GM19328 (cell line): ENCODE measurements around the gene ZCCHC2.
A peak's percentile ranks its signal among the peaks of the same experiment; 100 is the strongest.

Source experiments
- ATAC-seq: cut with Tn5 transposase; IDR thresholded peaks from one replicate; pipeline ENCODE4 v1.9.1; 2021; ENCODE audit warnings: mild to moderate bottlenecking, moderate library complexity; ENCODE audit not compliant: unreplicated experiment

Gene ZCCHC2

GRCh38 chr18:62522504-62523254 is at the start of gene ZCCHC2:
Gene ZCCHC2 (plus strand): TSS chr18:62523025. CDS start chr18:62523425, 400 bp downstream.
- peak; percentile 68 for ATAC-seq

- ATAC-seq = no peak
These were observed 43.3 kb upstream of the ZCCHC2 start for GRCh38 chr18:62479574-62479973.

DNA sequence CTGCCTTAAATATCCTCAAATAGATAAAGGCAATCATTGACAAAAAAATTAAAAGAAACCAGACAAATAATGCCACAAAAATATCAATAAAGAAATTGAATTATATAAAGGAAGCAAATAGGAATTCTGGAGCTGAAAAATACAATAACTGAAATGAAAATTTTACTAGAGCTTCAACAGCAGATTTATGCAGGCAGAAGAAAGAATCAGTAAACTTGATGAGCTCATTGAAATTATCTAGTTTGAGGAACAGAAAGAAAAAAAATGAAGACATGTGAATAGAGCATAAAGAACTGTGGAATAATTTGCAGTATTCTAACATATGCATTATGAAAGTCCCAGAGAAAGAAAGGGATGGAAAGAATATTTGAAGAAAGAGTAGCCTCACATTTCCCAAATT is 41.9 kb upstream of the ZCCHC2 start:
- no peak for ATAC-seq

GRCh38 chr18:62484941-62485340 is 37.9 kb upstream of the ZCCHC2 start:
- no peak for ATAC-seq

DNA sequence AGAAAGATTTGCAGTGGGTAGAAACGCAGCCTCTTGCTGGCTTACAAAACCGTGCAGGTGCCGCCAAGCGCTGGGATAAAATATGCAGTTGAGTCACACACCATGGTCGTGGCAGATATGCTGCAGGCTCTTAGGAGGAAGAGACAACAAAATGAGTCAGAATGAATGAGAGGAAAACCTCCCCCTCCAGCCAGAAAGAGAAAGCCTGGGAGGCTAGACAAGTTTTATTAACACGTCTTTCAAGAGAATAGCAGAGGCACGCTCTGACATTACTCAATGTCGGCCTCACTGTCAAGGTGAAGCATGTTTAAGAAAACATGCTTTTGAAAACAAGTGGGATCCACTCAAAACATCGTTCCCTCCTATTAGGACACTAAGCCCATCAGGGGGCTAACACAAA is 37.1 kb upstream of the ZCCHC2 start:
- no peak for ATAC-seq

DNA sequence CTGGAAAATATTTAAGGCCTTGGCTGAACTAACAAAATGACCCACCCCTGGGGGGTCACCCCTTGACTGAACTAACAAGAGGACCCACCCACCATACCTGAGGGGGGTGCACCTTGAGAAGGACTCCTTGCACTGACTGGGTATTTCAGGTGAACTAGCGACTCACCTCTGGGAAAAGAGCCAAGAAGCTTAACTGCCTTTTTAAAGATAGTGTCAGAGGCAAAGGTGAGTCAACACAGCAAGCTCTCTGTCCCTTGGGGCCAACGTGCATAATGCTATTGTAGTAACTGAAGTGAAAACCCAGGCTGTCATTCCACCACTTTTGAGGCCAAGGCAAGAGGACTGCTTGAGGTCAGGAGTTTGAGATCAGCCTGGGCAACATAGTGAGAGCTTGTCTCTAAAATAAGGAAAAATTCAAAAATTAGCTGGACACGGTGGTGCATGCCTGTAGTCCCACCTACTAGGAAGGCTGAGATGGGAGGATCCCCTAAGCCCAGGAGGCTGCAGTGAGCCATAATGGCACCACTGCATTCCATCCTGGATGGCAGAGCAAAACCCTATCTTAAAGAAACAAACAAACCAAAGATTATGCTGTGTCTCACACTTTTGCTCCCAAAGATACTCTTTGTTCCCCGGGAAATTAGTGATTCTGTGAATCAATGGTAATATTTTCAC is 36.4 kb upstream of the ZCCHC2 start:
- no peak for ATAC-seq

- no peak for ATAC-seq
These were observed 35.7 kb upstream of the ZCCHC2 start for GRCh38 chr18:62487161-62487560.

GRCh38 chr18:62490967-62491695 is 31.7 kb upstream of the ZCCHC2 start:
- ATAC-seq = no peak

GRCh38 chr18:62493033-62493862 is 29.6 kb upstream of the ZCCHC2 start:
- no peak for ATAC-seq

- no peak for ATAC-seq
These were observed 28.1 kb upstream of the ZCCHC2 start for GRCh38 chr18:62494764-62495163.

- no peak for ATAC-seq
These were observed 26.6 kb upstream of the ZCCHC2 start for GRCh38 chr18:62496262-62496661.

DNA sequence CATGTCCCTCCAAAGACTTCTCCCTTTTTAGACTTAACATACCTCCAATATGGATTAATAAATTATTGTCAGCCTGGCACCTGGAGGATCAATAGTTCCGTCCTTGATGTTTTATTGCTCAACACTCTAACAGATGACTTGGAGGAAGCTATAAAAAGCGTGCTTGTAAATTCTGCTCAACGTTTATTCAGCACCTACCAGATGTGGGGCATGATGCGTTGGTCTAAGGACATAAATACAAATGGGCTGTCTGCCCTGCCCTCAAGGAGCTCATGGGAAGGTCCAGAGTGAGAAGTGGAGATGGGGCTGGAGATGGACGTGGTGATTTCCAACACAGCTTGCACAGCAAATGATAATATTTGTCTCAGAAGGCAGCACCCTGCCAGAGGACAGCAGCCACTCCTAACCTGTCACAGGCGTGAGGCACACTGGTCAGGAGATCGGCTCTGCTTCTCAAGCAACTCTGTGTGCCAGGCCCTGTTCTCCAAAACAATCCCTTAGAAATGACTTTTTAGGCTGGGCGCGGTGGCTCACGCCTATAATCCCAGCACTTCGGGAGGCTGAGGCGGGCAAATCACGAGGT is 25.5 kb upstream of the ZCCHC2 start:
- ATAC-seq = no peak

DNA sequence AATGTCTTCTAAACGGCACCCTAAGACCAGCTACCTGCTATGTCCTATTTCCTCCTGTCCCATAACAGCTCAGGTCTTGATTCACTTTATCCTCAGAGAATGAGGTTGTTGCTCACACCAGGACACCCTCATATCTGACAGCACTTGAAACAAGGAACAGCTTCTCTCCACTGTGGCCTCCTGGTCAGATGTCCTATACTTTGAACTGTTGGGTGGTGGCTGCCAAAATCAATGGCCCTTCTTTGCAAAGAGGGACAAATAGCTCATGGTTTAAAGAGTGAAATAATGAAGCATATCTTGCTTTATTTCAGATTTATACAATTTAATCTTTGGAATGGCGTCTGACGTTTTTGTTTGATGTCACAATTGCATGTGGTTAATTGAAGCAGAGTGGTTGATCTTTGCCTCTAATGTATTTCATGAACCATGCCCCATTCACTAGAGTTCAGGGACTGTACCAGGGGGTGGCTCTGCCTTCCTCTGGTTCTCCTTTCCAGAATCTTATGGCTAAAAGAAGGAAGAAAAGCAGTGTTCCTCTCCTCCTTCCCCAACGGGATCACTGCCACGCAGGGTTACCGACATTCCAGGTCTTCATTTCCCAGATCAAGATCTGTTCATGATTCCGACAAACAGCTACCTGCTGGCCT is 24.1 kb upstream of the ZCCHC2 start:
- no peak for ATAC-seq

- no peak for ATAC-seq
These were observed 23.6 kb upstream of the ZCCHC2 start for GRCh38 chr18:62499263-62499650.

- ATAC-seq = no peak
These were observed 22.7 kb upstream of the ZCCHC2 start for GRCh38 chr18:62500174-62500573.

- no peak for ATAC-seq
These were observed 21.7 kb upstream of the ZCCHC2 start for GRCh38 chr18:62500966-62501591.

- ATAC-seq = peak; percentile 79
These were observed 16.9 kb upstream of the ZCCHC2 start for GRCh38 chr18:62505669-62506494.

- peak; percentile 28 for ATAC-seq
These were observed 16.2 kb upstream of the ZCCHC2 start for GRCh38 chr18:62506495-62507143.
